ENCODE results near the gene FOXL2. TPM values are rescaled to one million over a fixed set of nuclear protein-coding genes. Genes with fewer than 3 reads are reported as not detected.

The FOXL2 gene
- total RNA-seq, 1 donor from 2014 or later = not detected

DNA sequence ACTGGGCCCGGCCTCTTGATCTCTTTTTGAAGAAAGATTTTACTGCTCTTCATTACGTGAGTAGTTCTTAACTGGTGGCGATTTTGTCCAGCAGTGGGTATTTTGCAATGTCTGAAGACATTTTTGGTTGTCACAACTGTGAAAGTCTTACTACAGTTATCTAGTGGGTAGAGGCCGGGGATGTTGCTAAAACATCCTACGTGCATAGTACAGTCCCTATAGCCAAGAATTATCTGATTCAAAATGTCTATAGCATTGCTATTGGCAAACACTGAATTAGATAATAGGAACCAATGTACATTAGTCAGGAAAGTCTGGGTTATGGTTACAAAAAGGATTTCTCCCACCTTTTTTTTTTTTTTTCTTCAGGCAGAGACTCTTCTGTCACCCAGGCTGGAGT is 38.1 kb downstream of the FOXL2 start:
- no peak overlapping the region for H3K27ac Mint-ChIP-seq (ENCODE audit: unreplicated experiment)
- no peaks in the 10 kb centered on the region for H3K4me1 Mint-ChIP-seq (ENCODE audit: low read depth, unreplicated experiment)
- TF ChIP-seq, protein P1, sequence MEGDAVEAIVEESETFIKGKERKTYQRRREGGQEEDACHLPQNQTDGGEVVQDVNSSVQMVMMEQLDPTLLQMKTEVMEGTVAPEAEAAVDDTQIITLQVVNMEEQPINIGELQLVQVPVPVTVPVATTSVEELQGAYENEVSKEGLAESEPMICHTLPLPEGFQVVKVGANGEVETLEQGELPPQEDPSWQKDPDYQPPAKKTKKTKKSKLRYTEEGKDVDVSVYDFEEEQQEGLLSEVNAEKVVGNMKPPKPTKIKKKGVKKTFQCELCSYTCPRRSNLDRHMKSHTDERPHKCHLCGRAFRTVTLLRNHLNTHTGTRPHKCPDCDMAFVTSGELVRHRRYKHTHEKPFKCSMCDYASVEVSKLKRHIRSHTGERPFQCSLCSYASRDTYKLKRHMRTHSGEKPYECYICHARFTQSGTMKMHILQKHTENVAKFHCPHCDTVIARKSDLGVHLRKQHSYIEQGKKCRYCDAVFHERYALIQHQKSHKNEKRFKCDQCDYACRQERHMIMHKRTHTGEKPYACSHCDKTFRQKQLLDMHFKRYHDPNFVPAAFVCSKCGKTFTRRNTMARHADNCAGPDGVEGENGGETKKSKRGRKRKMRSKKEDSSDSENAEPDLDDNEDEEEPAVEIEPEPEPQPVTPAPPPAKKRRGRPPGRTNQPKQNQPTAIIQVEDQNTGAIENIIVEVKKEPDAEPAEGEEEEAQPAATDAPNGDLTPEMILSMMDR (IDR thresholded peaks at IDR 0.05; ENCODE audit: partially characterized antibody, unreplicated experiment) = no peak
- no peak for DNase-seq
- no peaks in the 10 kb centered on the region for H3K27me3 Mint-ChIP-seq (ENCODE audit: unreplicated experiment)
- peaks cover 3% of the 10 kb centered on the region for H3K9me3 Mint-ChIP-seq (ENCODE audit: unreplicated experiment)
- no peak overlapping the region for H3K4me3 Mint-ChIP-seq (ENCODE audit: unreplicated experiment)
- H3K36me3 Mint-ChIP-seq (ENCODE audit: unreplicated experiment) = no peaks in the 10 kb centered on the region

DNA sequence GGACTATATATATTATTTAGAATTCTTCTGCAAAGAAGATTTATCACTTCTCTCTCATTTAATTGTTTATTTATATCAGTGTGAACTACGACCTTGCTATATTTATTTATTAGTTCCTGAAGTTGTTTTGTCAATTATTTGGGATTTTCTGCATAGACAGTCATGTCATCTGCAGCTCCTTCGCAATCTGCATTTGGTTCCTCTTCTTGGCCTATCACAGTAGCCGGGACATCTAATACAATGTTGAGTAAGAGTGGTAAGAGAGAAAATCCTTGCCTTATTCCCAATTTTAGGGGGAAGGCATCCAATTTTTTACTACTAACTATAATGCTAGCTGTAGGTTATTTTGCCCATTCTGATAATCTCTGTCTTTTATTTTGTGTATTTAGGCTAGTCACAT is 39.4 kb downstream of the FOXL2 start:
- no peak for DNase-seq
- H3K9me3 Mint-ChIP-seq (ENCODE audit: unreplicated experiment) = peaks cover 3% of the 10 kb centered on the region
- H3K27me3 Mint-ChIP-seq (ENCODE audit: unreplicated experiment) = no peaks in the 10 kb centered on the region
- no peaks in the 10 kb centered on the region for H3K36me3 Mint-ChIP-seq (ENCODE audit: unreplicated experiment)
- TF ChIP-seq, protein P1 (IDR thresholded peaks at IDR 0.05; ENCODE audit: partially characterized antibody, unreplicated experiment) = no peak
- no peak overlapping the region for H3K27ac Mint-ChIP-seq (ENCODE audit: unreplicated experiment)
- H3K4me1 Mint-ChIP-seq (ENCODE audit: low read depth, unreplicated experiment) = no peaks in the 10 kb centered on the region
- no peak overlapping the region for H3K4me3 Mint-ChIP-seq (ENCODE audit: unreplicated experiment)

DNA sequence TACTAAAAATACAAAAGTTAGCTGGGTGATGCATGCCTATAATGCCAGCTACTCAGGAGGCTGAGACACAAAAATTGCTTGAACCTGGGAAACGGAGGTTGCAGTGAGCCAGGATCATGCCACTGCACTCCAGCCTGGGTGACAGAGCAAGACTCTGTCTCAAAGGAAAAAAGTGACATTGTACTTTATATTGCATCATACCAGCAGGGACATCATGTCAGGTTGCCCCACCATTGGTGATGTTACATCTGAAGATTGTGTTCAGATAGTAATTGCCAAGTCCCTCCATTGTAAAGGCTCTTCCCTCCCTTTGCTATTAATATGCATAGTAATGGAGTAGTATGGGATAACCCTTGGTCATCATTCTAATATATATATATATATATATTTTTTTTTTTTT is 44.8 kb downstream of the FOXL2 start:
- Mint-ChIP-seq H3K36me3 (ENCODE audit: unreplicated experiment) (no peaks in the 10 kb centered on the region), H3K27ac (ENCODE audit: unreplicated experiment) (no peak overlapping the region), H3K27me3 (ENCODE audit: unreplicated experiment) (peaks cover 2% of the 10 kb centered on the region), H3K9me3 (ENCODE audit: unreplicated experiment) (peaks cover 2% of the 10 kb centered on the region), H3K4me3 (ENCODE audit: unreplicated experiment) (no peak overlapping the region), H3K4me1 (ENCODE audit: low read depth, unreplicated experiment) (no peaks in the 10 kb centered on the region)
- DNase-seq = no peak
- TF ChIP-seq, protein P1 (IDR thresholded peaks at IDR 0.05; ENCODE audit: partially characterized antibody, unreplicated experiment) = no peak

DNA sequence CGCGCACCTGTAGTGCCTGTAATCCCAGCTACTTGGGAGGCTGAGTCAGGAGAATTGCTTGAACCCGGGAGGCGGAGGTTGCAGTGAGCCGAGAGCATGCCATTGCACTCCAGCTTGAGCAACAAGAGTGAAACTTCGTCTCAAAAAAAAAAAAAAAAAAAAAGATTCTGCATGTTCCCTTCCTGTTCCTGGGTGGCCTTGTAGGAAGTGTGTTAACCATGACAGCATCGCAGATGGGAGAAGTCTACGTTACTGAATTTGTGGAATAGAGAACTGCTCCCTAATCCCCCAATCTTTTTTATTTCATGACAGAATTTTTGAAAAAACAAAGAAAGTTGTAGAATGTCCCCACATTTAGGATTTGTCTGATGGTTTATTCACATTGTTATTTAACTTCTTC is 45.4 kb downstream of the FOXL2 start:
- Mint-ChIP-seq H3K27ac (ENCODE audit: unreplicated experiment) (no peak overlapping the region), H3K4me3 (ENCODE audit: unreplicated experiment) (no peak overlapping the region), H3K9me3 (ENCODE audit: unreplicated experiment) (peaks cover 2% of the 10 kb centered on the region), H3K4me1 (ENCODE audit: low read depth, unreplicated experiment) (no peaks in the 10 kb centered on the region), H3K36me3 (ENCODE audit: unreplicated experiment) (no peaks in the 10 kb centered on the region), H3K27me3 (ENCODE audit: unreplicated experiment) (peaks cover 2% of the 10 kb centered on the region)
- DNase-seq = no peak
- TF ChIP-seq, protein P1 (IDR thresholded peaks at IDR 0.05; ENCODE audit: partially characterized antibody, unreplicated experiment) = no peak

DNA sequence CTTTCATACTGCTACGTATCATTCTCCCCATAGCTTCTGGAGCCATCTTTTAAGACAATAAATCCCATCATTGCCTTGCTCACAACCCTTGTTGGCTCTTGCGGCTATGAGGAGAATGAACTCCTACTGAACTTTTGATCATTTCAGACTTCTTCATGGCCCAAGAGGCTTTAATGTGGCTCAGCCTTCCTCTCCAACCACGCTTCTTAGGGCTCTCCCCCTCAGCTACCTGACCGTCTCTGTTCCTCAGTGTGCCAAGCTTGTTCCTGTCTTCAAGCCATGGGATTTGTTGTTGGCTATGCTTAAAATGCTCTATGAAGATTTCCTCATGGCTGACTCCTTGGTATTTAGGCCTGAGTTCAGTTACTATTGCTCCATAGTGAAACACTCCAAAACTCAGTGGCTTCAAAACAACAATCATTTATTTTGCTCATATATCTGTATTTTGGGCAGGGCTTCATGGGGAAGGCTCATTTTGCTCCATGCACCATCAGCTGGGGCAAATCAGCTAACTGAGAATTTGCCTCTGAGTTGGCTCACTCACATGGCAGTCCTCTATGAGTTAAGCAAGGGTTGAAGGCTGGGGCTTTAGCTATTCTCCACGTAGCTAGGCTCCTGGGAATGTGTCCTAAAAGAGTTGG is 47.5 kb downstream of the FOXL2 start:
- Mint-ChIP-seq H3K4me1 (ENCODE audit: low read depth, unreplicated experiment) (no peaks in the 10 kb centered on the region), H3K36me3 (ENCODE audit: unreplicated experiment) (no peaks in the 10 kb centered on the region), H3K27ac (ENCODE audit: unreplicated experiment) (no peak overlapping the region), H3K27me3 (ENCODE audit: unreplicated experiment) (peaks cover 2% of the 10 kb centered on the region), H3K4me3 (ENCODE audit: unreplicated experiment) (no peak overlapping the region), H3K9me3 (ENCODE audit: unreplicated experiment) (no peaks in the 10 kb centered on the region)
- no peak for DNase-seq
- TF ChIP-seq, protein P1 (IDR thresholded peaks at IDR 0.05; ENCODE audit: partially characterized antibody, unreplicated experiment) = no peak

All from glutamatergic neuron (in vitro differentiated cells).